Mucosa of rectum (tissue), 2 donors: Measurements from ENCODE around the gene PALLD.
"Not testable (repeated sequence)": the region's sequence is repeated elsewhere in the genome, so short reads cannot be mapped to it uniquely, and the experiment has no call there.

Source experiments
- H3K27ac ChIP-seq, 2 donors: one replicate each; pipeline ENCODE4 v1.7.0; 2013; ENCODE audit warnings: inconsistent platforms in 2 of 2, low read depth in 2 of 2, low read length in 2 of 2
- H3K27me3 ChIP-seq, 2 donors: one replicate each; pipeline ENCODE4 v1.7.0; 2013; ENCODE audit warnings: low read length in 2 of 2; ENCODE audit not compliant: control insufficient read depth in 2 of 2, insufficient read depth in 2 of 2
- H3K36me3 ChIP-seq, 2 donors: one replicate each; pipeline ENCODE4 v1.7.0; 2013; ENCODE audit warnings: low read length in 2 of 2; ENCODE audit not compliant: control insufficient read depth in 2 of 2, insufficient read depth in 2 of 2
- H3K4me1 ChIP-seq, 2 donors: one replicate each; pipeline ENCODE4 v1.7.0; 2013; ENCODE audit warnings: low read length in 2 of 2, mild to moderate bottlenecking in 1 of 2; ENCODE audit not compliant: control insufficient read depth in 2 of 2, insufficient read depth in 2 of 2
- H3K4me3 ChIP-seq, 2 donors: one replicate each; pipeline ENCODE4 v1.7.0; 2013; ENCODE audit warnings: low read length in 2 of 2
- H3K9ac ChIP-seq, 2 donors: one replicate each; pipeline ENCODE4 v1.7.0; 2013; ENCODE audit warnings: low read length in 2 of 2, low read depth in 1 of 2, mild to moderate bottlenecking in 1 of 2
- H3K9me3 ChIP-seq, 2 donors: one replicate each; pipeline ENCODE4 v1.7.0; 2013; ENCODE audit warnings: low read length in 2 of 2; ENCODE audit not compliant: control insufficient read depth in 2 of 2
- donor health status: healthy.
- donor health status: Normal muscosa, but diverticular disease.

The PALLD gene

DNA sequence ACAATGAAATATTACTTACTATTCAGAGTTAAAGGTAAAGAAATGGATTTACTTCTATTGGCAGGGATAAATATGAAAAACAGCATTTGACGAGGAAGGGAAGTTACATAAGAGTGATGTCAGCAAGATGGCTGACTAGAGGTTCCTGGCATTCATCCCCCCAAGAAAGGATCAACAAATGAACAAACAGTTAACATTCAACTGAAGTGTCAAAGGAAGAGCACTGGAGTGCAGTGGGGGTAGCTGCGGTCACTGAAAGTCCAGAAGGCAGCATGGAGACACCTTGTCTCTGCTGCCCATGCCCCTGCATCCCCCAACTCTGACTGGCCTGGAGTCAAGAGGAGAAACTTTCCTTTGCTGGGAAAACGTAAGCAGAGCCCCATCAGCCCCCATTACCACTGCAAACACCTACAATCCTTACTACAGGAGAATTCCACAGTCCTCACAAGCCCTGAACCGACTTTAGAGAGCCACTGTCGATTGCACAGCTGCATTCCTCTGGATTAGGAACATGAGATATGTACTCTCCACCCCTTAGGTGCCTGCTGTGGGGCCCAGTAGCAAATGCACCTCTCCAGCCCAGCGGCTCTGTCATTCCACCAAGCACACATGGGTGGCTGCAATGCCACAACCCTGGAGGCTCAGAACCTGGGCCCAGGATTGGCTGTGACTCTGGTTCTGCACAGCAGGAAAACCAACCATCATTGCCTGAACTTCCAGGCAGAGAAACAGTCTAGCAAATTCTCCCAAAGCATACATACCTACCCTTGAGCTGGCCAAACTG is 433.8 kb downstream of the PALLD start:
- no peak overlapping the region for H3K27ac ChIP-seq
- peaks cover 19 to 30% of the 10 kb centered on the region in 2 donors for H3K36me3 ChIP-seq
- H3K9ac ChIP-seq = no peak overlapping the region
- H3K9me3 ChIP-seq = peaks cover 2 to 4% of the 10 kb centered on the region in 2 donors
- no peaks in the 10 kb centered on the region for H3K4me1 ChIP-seq
- H3K27me3 ChIP-seq = no peaks in the 10 kb centered on the region
- no peak overlapping the region for H3K4me3 ChIP-seq

DNA sequence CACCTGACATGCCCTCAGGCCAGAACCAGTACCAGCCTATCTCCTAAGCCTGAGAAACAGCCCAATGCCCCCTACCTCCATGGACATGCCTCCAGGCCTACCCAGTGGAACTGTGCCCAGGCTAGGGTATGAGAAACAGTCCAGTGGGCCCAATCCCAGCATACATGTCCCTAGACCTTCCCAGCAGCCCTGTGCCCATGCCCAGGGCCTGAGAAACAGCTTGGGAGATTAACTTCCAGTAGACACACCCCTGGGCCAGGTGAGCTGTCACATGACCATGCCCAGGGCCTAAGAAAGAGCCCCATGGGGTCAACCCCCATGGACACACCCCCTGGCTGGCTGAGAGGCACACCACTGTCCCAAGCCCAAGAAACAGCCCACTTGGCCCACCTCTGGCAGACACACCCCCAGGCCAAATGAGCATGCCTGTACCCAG is 434.4 kb downstream of the PALLD start:
- peaks cover 15 to 25% of the 10 kb centered on the region in 2 donors for H3K36me3 ChIP-seq
- H3K4me3 ChIP-seq = no peak overlapping the region
- H3K4me1 ChIP-seq = no peaks in the 10 kb centered on the region
- H3K9ac ChIP-seq = no peak overlapping the region
- no peak overlapping the region for H3K27ac ChIP-seq
- H3K27me3 ChIP-seq = no peaks in the 10 kb centered on the region
- H3K9me3 ChIP-seq = peaks cover 2 to 4% of the 10 kb centered on the region in 2 donors

DNA sequence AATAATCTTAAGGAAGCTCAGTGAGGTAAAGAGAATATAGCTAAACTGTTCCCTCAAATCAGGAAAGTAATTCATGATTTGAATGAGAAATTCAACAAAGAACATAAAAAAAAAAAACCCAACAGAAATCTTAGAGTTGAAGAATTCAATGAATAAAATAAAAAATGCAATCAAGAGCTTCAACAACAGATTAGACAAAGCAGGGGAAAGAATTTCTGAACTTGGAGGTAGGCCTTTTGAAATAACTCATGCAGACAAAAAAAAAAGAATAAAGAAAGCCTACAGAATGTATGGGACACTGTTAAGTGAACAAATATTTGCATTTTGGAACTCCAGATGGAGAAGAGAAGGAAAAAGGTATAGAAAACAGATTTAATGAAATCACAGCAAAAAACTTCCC is 435.3 kb downstream of the PALLD start:
- Histone ChIP-seq H3K27me3 (no peaks in the 10 kb centered on the region), H3K27ac (no peak overlapping the region), H3K36me3 (peaks cover 7 to 17% of the 10 kb centered on the region in 2 donors), H3K4me3 (no peak overlapping the region), H3K9ac (no peak overlapping the region), H3K4me1 (no peaks in the 10 kb centered on the region), H3K9me3 (peaks cover 2 to 4% of the 10 kb centered on the region in 2 donors)

DNA sequence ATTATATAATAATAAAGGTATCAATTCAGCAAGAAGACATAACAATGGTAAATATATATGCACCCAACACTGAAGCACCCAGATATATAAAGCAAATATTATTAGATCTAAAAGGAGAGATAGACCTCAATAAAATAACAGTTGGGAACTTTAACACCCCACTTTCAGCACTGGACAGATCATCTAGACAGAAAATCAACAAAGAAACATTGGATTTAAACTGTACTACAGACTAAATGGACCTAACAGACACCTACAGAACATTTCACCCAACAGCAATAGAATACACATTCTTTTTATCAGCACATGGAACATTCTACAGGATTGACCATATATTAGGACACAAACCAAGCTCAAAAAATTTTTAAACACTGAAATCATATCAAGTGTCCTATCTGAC is 436.6 kb downstream of the PALLD start:
- Histone ChIP-seq H3K9me3 (peaks cover 2 to 4% of the 10 kb centered on the region in 2 donors), H3K9ac (no peak overlapping the region)

DNA sequence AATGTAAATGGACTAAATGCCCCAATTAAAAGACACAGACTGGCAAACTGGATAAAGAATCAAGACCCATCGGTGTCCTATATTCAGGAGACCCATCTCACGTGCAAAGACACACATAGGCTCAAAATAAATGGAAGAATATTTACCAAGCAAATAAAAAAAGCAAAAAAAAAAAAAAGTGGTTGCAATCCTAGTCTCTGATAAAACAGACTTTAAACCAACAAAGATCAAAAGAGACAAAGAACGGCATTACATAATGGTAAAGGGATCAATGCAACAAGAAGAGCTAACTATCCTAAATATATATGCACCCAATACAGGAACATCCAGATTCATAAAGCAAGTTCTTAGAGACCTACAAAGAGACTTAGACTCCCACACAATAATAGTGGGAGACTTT is 440.6 kb downstream of the PALLD start:
- H3K36me3 ChIP-seq, H3K27me3 ChIP-seq, H3K4me1 ChIP-seq, H3K9ac ChIP-seq, H3K9me3 ChIP-seq, H3K27ac ChIP-seq, H3K4me3 ChIP-seq: not testable (repeated sequence)

More for the DNA sequence above, 436.6 kb downstream of the PALLD start:
- H3K27ac ChIP-seq = no peak overlapping the region
- no peaks in the 10 kb centered on the region for H3K4me1 ChIP-seq
- no peak overlapping the region for H3K4me3 ChIP-seq
- peaks cover 3 to 8% of the 10 kb centered on the region in 2 donors for H3K36me3 ChIP-seq
- H3K27me3 ChIP-seq = no peaks in the 10 kb centered on the region

DNA sequence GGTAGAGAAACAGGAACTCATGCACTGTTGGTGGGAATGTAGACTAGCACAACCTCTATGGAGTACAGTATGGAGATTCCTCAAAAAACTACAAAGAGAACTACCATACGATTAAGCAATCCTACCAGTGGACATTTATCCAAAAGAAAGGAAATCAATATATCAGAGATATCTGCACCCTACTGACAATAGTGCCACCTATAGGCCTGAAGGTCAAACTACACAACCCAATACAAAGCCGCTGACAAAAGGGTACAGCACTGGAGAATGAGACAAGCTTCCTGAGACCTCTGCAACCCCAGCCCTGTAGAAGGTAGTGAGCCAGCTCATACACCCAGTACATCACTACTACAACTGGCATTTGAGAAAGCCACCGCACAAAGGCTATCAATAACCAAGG is 446.1 kb downstream of the PALLD start:
- Histone ChIP-seq H3K4me1 (no peaks in the 10 kb centered on the region), H3K4me3 (no peak overlapping the region), H3K9ac (no peak overlapping the region)

DNA sequence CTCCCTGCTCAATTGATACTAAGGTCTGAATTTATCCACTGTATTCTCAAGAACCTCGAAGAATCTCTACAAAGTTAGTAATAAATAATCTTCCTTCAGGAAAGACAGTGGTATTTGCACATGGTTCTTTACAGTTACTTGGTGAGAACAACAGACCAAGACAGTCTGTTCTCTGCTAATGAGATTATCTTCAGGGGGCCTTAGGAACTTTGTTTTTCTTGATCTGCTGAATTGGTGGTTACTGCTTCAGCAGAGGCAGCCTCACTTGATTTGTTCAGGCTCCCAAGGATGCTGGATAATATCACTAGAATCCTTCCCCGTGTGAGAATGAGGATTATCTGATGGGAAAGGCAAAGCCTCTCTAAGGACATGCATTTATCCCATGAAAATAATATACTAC is 448.4 kb downstream of the PALLD start:
- H3K9ac ChIP-seq = no peak overlapping the region
- no peaks in the 10 kb centered on the region for H3K9me3 ChIP-seq
- H3K36me3 ChIP-seq = no peaks in the 10 kb centered on the region
- H3K4me1 ChIP-seq = no peaks in the 10 kb centered on the region
- no peak overlapping the region for H3K4me3 ChIP-seq
- H3K27me3 ChIP-seq = no peaks in the 10 kb centered on the region
- no peak overlapping the region for H3K27ac ChIP-seq

More for the DNA sequence above, 446.1 kb downstream of the PALLD start:
- Histone ChIP-seq H3K36me3 (no peaks in the 10 kb centered on the region), H3K9me3 (no peaks in the 10 kb centered on the region), H3K27me3 (no peaks in the 10 kb centered on the region), H3K27ac (no peak overlapping the region)

DNA sequence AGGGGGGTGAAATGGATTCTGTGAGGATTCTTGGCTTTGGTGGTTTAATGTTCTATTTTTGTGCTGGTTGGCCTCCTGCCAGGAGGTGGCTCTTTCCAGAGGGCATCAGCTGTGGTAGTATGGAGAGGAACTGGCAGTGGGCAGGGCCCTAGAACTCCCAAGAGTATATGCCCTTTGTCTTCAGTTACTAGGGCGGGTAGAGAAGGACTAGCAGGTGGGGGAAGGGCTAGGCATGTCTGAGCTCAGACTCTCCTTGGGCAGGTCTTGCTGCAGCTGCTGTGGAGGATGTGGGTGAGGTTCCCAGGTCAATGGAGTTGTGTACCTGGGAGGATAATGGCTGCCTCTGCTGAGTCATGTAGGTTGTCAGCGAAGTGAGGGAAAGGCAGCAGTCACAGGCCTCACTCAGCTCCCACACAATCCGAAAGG is 456.0 kb downstream of the PALLD start:
- H3K27ac ChIP-seq = peak overlapping the region in 1 of 2 donors; percentile 50
- not testable (repeated sequence) for H3K9me3 ChIP-seq, H3K27me3 ChIP-seq, H3K36me3 ChIP-seq, H3K9ac ChIP-seq, H3K4me3 ChIP-seq, H3K4me1 ChIP-seq

DNA sequence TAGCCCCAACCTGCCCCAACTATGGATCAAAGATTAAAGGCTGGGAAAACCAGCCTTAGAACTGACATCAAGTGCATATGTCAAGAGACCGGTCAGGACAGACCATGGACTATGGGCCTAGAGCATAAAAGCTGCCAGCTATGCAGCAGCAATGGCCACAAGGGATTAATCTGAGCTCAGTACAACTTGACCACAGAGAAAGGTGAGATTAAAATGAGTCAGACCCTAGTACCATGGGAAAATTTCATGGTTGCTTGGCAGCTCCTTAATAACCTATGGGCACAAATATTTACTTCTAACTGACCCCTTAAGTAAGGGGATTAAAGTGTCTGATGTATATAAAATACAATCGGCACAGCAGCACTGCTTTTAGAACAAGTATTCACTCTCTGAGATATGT is 458.8 kb downstream of the PALLD start:
- H3K27me3 ChIP-seq = no peaks in the 10 kb centered on the region
- no peak overlapping the region for H3K27ac ChIP-seq
- no peaks in the 10 kb centered on the region for H3K9me3 ChIP-seq
- H3K4me1 ChIP-seq = no peaks in the 10 kb centered on the region
- H3K36me3 ChIP-seq = no peaks in the 10 kb centered on the region
- H3K4me3 ChIP-seq = no peak overlapping the region
- no peak overlapping the region for H3K9ac ChIP-seq

DNA sequence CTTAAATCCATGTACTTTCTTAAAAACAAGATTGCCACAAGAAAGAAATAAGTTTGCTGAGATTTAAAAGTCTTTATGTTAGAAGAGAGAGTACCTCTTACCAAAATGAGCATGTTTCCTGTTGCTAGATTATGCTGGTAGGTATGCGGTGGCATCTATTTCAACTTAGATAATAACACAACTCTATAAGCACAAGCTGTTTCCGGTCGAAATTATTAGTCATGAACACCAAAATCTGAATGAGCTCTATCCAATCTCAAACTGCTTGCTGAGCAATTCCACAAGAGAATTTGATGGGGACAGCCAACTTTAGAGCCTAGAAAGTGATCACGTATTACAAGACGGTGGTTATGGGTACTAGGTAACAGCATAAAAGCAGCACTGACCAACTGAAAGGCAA is 463.9 kb downstream of the PALLD start:
- Histone ChIP-seq H3K4me3 (no peak overlapping the region), H3K27me3 (no peaks in the 10 kb centered on the region), H3K36me3 (no peaks in the 10 kb centered on the region), H3K9ac (no peak overlapping the region), H3K4me1 (no peaks in the 10 kb centered on the region), H3K9me3 (no peaks in the 10 kb centered on the region), H3K27ac (no peak overlapping the region)
